Measurements from ENCODE around the gene OPALIN. TPM values are rescaled to one million over a fixed set of nuclear protein-coding genes. Genes with fewer than 3 reads are reported as not detected.

OPALIN gene
- total RNA-seq, 3 donors from 2014 or later, result not detected

DNA sequence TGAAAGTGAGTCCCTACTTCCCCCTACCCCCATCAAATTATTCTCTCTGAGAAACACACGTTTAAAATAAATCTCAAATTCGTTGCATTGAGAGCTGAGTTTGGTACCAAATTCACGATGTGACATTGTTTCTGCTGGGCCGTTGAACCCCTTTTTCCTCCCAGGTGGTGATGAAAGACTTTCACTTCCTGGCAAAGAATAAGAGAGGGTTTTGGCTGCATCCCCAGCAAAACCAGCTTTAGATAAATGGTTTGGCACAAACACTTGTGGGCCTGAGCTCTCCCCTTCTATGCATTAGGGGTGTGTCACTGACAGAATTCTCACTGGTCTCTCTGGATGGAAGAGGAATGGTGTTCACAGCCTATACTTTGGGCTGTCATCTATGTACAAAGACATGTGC lies 63.3 kb downstream of the OPALIN start:
- TF ChIP-seq, protein P1, sequence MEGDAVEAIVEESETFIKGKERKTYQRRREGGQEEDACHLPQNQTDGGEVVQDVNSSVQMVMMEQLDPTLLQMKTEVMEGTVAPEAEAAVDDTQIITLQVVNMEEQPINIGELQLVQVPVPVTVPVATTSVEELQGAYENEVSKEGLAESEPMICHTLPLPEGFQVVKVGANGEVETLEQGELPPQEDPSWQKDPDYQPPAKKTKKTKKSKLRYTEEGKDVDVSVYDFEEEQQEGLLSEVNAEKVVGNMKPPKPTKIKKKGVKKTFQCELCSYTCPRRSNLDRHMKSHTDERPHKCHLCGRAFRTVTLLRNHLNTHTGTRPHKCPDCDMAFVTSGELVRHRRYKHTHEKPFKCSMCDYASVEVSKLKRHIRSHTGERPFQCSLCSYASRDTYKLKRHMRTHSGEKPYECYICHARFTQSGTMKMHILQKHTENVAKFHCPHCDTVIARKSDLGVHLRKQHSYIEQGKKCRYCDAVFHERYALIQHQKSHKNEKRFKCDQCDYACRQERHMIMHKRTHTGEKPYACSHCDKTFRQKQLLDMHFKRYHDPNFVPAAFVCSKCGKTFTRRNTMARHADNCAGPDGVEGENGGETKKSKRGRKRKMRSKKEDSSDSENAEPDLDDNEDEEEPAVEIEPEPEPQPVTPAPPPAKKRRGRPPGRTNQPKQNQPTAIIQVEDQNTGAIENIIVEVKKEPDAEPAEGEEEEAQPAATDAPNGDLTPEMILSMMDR (IDR thresholded peaks at IDR 0.05), result no peak
- H3K9me3 ChIP-seq, result no peaks in the 10 kb centered on the region
- no peaks in the 10 kb centered on the region for H3K36me3 ChIP-seq (ENCODE audit: low read depth)
- no peaks in the 10 kb centered on the region for H3K4me1 ChIP-seq (ENCODE audit: low read depth)
- H3K4me3 ChIP-seq, result no peak overlapping the region
- intact Hi-C loops (cut with DNase I, micrococcal nuclease), result no loop called here
- DNase-seq (no peak), ATAC-seq (no peak)

Other genes starting within 250 kb of the OPALIN start
- 10 to 100 TPM; 32.0 to 52.2 (median 34.0) TPM for gene ZNF518A, start 228.7 kb downstream of the OPALIN start, total RNA-seq
- 10 to 100 TPM; 13.2 to 45.7 (median 30.4) TPM for gene BLNK, start 87.4 kb downstream of the OPALIN start, total RNA-seq
- gene DNTT, start 54.6 kb downstream of the OPALIN start, total RNA-seq, result not detected
- under 1 TPM; 0.17 to 0.70 (median 0.65) TPM for gene TLL2, start 154.9 kb upstream of the OPALIN start, total RNA-seq
- 100 to 1,000 TPM; 188 to 241 (median 212) TPM for gene TM9SF3, start 228.0 kb upstream of the OPALIN start, total RNA-seq

Measured in mucosa of descending colon (tissue), 3 donors.